Measurements from ENCODE around the gene TNN. TPM values are rescaled to one million over a fixed set of nuclear protein-coding genes. Genes with fewer than 3 reads are reported as not detected.

The TNN gene
- total and polyA plus RNA-seq, 2 experiments from 2014 or later = 0.18 to 0.31 TPM

DNA sequence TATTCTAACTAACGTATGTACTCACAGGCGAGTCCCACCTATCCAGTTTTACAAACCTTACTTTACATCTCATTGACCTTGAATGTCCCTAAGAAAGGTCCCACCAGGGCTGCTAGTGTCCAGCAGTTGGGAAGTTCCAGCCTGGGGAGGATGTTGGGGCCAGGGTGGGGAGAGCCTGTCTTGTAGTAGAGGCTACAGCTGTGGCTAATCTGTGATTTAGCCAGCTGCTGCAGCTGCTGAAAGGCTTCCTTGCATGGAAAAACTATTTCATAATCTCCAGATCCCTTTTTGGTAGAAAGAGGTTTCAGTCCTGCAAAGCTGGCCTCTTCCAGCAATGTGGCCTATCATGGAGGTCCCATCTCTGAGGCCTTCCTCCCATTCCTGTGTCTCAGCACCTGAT lies 23.1 kb downstream of the TNN start (continued):
- no peak for TF ChIP-seq EZH2phosphoT487 (IDR thresholded peaks at IDR 0.05; ENCODE audit: unreplicated experiment)
- TF ChIP-seq ZNF462 (CRISPR knock-in tag; IDR thresholded peaks at IDR 0.05) = no peak
- TF ChIP-seq POLR2AphosphoS5 (IDR thresholded peaks at IDR 0.05; ENCODE audit: low read depth) = no peak

DNA sequence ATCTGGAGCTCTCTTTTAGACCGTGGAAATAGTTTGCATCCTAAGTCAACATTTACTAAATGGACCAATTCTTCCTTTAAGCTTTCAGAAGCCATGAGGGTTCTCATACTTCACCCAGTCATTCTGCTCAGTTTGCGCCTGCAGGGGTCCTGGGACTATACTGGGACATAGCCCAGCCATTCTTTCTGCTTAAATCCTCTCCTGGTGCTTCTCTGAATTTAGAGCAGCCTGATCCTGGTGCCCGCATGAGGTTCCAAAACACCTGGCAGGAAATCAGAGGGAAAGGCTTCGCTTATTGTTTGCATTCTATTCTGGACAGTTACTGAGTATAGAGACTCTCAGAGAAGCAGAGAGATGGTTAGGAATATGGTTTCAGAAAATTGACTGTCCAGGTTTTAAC lies 27.0 kb downstream of the TNN start:
- peaks cover 2% of the 10 kb centered on the region; the same call in 1 of the 3 replicates for H3K4me1 Mint-ChIP-seq
- ATAC-seq (no peak), DNase-seq (ENCODE audit: low spot score) (no peak)
- H3K27ac ChIP-seq (ENCODE audit: low read depth) = no peak overlapping the region
- no peaks in the 10 kb centered on the region for H3K36me3 ChIP-seq (ENCODE audit: insufficient read depth)
- H3K4me2 ChIP-seq = no peak overlapping the region
- no peaks in the 10 kb centered on the region for H3K4me1 ChIP-seq (ENCODE audit: insufficient read depth)
- H3K27me3 Mint-ChIP-seq (ENCODE audit: insufficient read depth, low read depth, poor library complexity) = peaks cover 2% of the 10 kb centered on the region
- no peak overlapping the region for H3K4me3 Mint-ChIP-seq
- H3K36me3 Mint-ChIP-seq (ENCODE audit: low read depth) = no peaks in the 10 kb centered on the region
- no peaks in the 10 kb centered on the region for H3F3A ChIP-seq (replicated peaks; ENCODE audit: low read depth)
- H3K27me3 ChIP-seq (ENCODE audit: insufficient read depth) = no peaks in the 10 kb centered on the region
- H3K27ac Mint-ChIP-seq = no peak overlapping the region
- H3K9me3 Mint-ChIP-seq = no peaks in the 10 kb centered on the region; the same call in 2 of the 3 replicates
- no peaks in the 10 kb centered on the region for H4K20me1 ChIP-seq (replicated peaks; ENCODE audit: insufficient read depth)
- H3K9me2 ChIP-seq (ENCODE audit: insufficient read depth) = 0 out of 2 replicates have a peak, but pooled peaks cover 3% of the 10 kb centered on the region
- H3K79me2 ChIP-seq (replicated peaks; ENCODE audit: insufficient read depth) = no peaks in the 10 kb centered on the region
- no peak overlapping the region for H3K4me3 ChIP-seq
- H2AFZ ChIP-seq = no peak overlapping the region
- TF ChIP-seq POLR2AphosphoS5 (IDR thresholded peaks at IDR 0.05; ENCODE audit: low read depth) (no peak), ZNF331 (CRISPR knock-in tag; IDR thresholded peaks at IDR 0.05; ENCODE audit: low read depth) (no peak)
- TF ChIP-seq, protein P1, sequence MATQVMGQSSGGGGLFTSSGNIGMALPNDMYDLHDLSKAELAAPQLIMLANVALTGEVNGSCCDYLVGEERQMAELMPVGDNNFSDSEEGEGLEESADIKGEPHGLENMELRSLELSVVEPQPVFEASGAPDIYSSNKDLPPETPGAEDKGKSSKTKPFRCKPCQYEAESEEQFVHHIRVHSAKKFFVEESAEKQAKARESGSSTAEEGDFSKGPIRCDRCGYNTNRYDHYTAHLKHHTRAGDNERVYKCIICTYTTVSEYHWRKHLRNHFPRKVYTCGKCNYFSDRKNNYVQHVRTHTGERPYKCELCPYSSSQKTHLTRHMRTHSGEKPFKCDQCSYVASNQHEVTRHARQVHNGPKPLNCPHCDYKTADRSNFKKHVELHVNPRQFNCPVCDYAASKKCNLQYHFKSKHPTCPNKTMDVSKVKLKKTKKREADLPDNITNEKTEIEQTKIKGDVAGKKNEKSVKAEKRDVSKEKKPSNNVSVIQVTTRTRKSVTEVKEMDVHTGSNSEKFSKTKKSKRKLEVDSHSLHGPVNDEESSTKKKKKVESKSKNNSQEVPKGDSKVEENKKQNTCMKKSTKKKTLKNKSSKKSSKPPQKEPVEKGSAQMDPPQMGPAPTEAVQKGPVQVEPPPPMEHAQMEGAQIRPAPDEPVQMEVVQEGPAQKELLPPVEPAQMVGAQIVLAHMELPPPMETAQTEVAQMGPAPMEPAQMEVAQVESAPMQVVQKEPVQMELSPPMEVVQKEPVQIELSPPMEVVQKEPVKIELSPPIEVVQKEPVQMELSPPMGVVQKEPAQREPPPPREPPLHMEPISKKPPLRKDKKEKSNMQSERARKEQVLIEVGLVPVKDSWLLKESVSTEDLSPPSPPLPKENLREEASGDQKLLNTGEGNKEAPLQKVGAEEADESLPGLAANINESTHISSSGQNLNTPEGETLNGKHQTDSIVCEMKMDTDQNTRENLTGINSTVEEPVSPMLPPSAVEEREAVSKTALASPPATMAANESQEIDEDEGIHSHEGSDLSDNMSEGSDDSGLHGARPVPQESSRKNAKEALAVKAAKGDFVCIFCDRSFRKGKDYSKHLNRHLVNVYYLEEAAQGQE (IDR thresholded peaks at IDR 0.05; ENCODE audit: unreplicated experiment) = no peak
- TF ChIP-seq, protein P2, sequence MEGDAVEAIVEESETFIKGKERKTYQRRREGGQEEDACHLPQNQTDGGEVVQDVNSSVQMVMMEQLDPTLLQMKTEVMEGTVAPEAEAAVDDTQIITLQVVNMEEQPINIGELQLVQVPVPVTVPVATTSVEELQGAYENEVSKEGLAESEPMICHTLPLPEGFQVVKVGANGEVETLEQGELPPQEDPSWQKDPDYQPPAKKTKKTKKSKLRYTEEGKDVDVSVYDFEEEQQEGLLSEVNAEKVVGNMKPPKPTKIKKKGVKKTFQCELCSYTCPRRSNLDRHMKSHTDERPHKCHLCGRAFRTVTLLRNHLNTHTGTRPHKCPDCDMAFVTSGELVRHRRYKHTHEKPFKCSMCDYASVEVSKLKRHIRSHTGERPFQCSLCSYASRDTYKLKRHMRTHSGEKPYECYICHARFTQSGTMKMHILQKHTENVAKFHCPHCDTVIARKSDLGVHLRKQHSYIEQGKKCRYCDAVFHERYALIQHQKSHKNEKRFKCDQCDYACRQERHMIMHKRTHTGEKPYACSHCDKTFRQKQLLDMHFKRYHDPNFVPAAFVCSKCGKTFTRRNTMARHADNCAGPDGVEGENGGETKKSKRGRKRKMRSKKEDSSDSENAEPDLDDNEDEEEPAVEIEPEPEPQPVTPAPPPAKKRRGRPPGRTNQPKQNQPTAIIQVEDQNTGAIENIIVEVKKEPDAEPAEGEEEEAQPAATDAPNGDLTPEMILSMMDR (conservative IDR thresholded peaks at IDR 0.05; ENCODE audit: low read depth in 2 of 2) = no peak

All from GM23338 (cell line).